Measurements from ENCODE around the gene PLA2G4A. TPM values are rescaled to one million over a fixed set of nuclear protein-coding genes. Genes with fewer than 3 reads are reported as not detected.

The PLA2G4A gene
- total RNA-seq, 2 donors from 2014 or later: 4.7 to 11.2 TPM

DNA sequence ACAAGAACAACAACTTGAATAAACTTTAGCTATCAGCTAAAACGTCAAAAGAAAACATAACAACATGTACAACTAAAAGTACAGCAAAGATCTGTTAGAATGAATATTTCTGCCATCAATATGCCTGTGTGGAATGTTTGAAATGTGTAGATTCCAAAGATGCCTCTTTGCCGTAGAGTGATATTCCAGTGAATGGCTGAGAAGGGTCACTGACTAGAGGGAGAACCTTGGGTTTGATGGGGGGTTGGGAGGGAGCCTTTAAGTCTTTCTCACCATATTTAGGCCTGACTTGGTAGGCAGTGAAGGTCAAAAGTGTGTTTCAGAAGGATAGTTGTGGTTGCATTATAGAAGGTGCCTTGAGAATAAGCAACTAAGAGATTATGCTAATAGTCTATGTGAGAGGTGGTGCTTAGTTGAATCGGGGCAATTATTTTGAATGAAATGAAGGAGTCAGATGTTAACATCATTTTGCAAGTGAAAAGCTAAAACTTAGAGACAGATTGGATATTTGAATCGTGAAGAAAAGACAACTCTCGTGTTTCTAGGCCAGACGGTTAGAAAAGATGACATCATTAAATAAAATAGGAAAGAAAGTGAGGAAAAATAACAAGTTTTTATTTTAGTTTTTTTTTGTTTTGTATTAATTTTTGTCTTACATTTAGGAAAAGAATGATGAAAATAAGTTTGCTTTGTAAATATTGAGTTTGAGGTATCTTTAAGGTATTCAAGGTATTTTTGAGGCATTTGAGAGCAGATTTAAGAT lies 53.8 kb downstream of the PLA2G4A start:
- TF ChIP-seq, protein P1, sequence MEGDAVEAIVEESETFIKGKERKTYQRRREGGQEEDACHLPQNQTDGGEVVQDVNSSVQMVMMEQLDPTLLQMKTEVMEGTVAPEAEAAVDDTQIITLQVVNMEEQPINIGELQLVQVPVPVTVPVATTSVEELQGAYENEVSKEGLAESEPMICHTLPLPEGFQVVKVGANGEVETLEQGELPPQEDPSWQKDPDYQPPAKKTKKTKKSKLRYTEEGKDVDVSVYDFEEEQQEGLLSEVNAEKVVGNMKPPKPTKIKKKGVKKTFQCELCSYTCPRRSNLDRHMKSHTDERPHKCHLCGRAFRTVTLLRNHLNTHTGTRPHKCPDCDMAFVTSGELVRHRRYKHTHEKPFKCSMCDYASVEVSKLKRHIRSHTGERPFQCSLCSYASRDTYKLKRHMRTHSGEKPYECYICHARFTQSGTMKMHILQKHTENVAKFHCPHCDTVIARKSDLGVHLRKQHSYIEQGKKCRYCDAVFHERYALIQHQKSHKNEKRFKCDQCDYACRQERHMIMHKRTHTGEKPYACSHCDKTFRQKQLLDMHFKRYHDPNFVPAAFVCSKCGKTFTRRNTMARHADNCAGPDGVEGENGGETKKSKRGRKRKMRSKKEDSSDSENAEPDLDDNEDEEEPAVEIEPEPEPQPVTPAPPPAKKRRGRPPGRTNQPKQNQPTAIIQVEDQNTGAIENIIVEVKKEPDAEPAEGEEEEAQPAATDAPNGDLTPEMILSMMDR (IDR thresholded peaks at IDR 0.05): no peak
- no peak for TF ChIP-seq POLR2A (IDR thresholded peaks at IDR 0.05)
- DNase-seq: no peak
- ATAC-seq: no peak
- Histone ChIP-seq H3K9me3 (no peaks in the 10 kb centered on the region), H3K4me1 (no peaks in the 10 kb centered on the region), H3K27ac (peak overlapping the region in 3 of 4 donors; percentile 17 to 62 (median 46)), H3K27me3 (no peaks in the 10 kb centered on the region), H3K4me3 (no peak overlapping the region), H3K36me3 (replicated peaks in 1 of 2; ENCODE audit: insufficient read depth in 1 of 2, low read depth in 2 of 2) (no peaks in the 10 kb centered on the region)
- WGBS, 2 donors: 56 to 58% methylated on average over 6 of the region's 6 CpGs
- intact Hi-C loops (cut with DNase I): no loop called here

DNA sequence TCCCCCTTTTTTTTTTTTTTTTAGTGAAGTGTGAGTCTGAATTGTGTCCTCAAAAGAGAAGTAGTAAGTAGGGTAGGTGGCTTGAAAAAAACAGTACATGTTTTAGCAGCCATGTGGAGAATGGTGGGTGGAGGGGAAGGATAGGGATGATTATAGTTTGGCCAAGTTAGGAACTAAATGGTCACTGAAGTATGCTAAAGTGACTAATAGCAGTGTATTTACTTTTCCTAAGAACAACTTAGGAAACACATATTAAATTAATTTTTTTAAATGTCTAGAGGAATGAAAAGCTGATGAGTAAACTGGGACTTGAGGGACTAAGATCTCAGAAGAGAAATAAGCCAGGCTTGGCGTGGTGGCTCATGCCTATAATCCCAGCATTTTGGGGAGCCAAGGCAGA lies 55.5 kb downstream of the PLA2G4A start:
- DNase-seq (no peak), ATAC-seq (no peak)
- intact Hi-C loops (cut with DNase I): no loop called here
- Histone ChIP-seq H3K36me3 (replicated peaks in 1 of 2; ENCODE audit: insufficient read depth in 1 of 2, low read depth in 2 of 2) (no peaks in the 10 kb centered on the region), H3K27ac (no peak overlapping the region), H3K27me3 (no peaks in the 10 kb centered on the region), H3K9me3 (no peaks in the 10 kb centered on the region), H3K4me1 (no peaks in the 10 kb centered on the region), H3K4me3 (no peak overlapping the region)
- 67 to 76% methylated on average over 1 of the region's 1 CpG for WGBS, 2 donors
- TF ChIP-seq, protein P1 (IDR thresholded peaks at IDR 0.05): no peak
- no peak for TF ChIP-seq POLR2A (IDR thresholded peaks at IDR 0.05)

DNA sequence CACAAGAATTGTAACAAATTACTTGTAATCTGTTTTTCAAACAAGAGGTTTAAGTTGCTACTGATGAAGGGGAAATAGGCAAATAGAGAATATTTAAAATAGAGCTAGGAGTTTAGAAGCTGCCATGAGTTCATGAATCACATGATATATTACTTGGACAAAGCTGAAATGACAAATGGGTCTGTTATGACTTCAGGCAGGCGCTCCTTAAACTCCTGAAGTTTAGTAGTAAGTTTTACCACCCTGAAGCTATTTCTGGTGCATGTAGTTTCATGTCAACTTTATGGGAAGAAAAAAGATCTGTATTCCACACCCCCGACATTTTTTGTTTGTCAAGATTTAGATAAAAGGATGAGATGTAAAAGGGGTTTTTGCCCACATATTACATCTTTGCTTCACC lies 58.5 kb downstream of the PLA2G4A start:
- WGBS, 2 donors: 38 to 50% methylated on average over 2 of the region's 2 CpGs
- no peaks in the 10 kb centered on the region for H3K9me3 ChIP-seq
- no peak overlapping the region for H3K27ac ChIP-seq
- H3K4me1 ChIP-seq: no peaks in the 10 kb centered on the region
- no peak for TF ChIP-seq POLR2A (IDR thresholded peaks at IDR 0.05)
- TF ChIP-seq, protein P1 (IDR thresholded peaks at IDR 0.05): no peak
- no peaks in the 10 kb centered on the region for H3K27me3 ChIP-seq
- no peak for DNase-seq
- intact Hi-C loops (cut with DNase I): no loop called here
- no peaks in the 10 kb centered on the region for H3K36me3 ChIP-seq (replicated peaks in 1 of 2; ENCODE audit: insufficient read depth in 1 of 2, low read depth in 2 of 2)
- H3K4me3 ChIP-seq: no peak overlapping the region
- ATAC-seq: no peak

DNA sequence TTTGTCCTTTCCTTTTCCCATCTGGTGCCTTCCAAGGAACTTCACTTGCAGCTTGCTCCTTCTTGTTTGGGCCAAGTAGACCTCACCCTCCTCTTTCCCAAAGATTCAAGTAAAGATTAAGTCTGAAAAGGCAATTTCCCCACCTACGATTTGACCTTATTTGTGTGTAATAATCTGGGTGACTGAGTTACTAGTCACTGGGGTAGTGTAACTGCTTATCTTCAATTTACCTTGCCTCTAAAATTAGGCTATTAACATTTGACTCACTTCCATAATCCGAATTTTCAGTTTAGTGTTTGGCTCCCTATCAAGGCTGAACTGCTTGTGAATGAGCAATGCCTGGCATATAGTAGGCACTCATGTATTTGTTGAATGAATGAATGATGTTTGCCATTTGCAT lies 59.6 kb downstream of the PLA2G4A start:
- 40 to 42% methylated on average over 2 of the region's 2 CpGs for WGBS, 2 donors
- ATAC-seq: no peak
- intact Hi-C loops (cut with DNase I): no loop called here
- Histone ChIP-seq H3K27ac (no peak overlapping the region), H3K36me3 (replicated peaks in 1 of 2; ENCODE audit: insufficient read depth in 1 of 2, low read depth in 2 of 2) (no peaks in the 10 kb centered on the region), H3K9me3 (no peaks in the 10 kb centered on the region), H3K4me1 (no peaks in the 10 kb centered on the region), H3K4me3 (no peak overlapping the region), H3K27me3 (no peaks in the 10 kb centered on the region)
- TF ChIP-seq POLR2A (IDR thresholded peaks at IDR 0.05): no peak
- DNase-seq: no peak

DNA sequence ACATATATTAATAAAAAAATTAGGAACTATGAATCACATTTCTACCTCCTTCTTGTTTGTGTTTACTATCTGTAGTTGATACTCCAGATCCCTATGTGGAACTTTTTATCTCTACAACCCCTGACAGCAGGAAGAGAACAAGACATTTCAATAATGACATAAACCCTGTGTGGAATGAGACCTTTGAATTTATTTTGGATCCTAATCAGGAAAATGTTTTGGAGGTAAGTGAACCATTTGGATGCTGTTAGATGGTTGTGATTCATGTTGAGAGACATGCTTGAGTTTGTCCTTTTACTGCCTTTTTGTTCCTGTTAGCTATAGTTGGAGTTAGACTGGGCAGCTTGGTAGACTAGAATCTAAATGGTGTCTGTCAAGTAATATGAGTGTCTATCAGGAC lies 64.2 kb downstream of the PLA2G4A start:
- intact Hi-C loops (cut with DNase I): no loop called here
- Histone ChIP-seq H3K36me3 (replicated peaks in 1 of 2; ENCODE audit: insufficient read depth in 1 of 2, low read depth in 2 of 2) (no peaks in the 10 kb centered on the region), H3K9me3 (no peaks in the 10 kb centered on the region), H3K4me3 (no peak overlapping the region), H3K27ac (no peak overlapping the region), H3K4me1 (no peaks in the 10 kb centered on the region), H3K27me3 (no peaks in the 10 kb centered on the region)
- no peak for ATAC-seq
- TF ChIP-seq POLR2A (IDR thresholded peaks at IDR 0.05): no peak
- TF ChIP-seq, protein P1 (IDR thresholded peaks at IDR 0.05): no peak
- no peak for DNase-seq
